Fibroblast of the aortic adventitia (primary cell): Measurements from ENCODE around the gene MAN2A1. TPM values are rescaled to one million over a fixed set of nuclear protein-coding genes. Genes with fewer than 3 reads are reported as not detected.

ENCODE experiments used
- DNase-seq: peaks from one replicate; pipeline ENCODE4 v3.0.0-alpha.2; 2010; ENCODE audit warnings: low read depth
- H3K4me3 ChIP-seq: 2 replicates; pipeline ENCODE4 v1.5.1; 2011; ENCODE audit warnings: low read depth, mild to moderate bottlenecking, control low read depth, low read length, moderate library complexity
- total RNA-seq: library from RNA; depleted of rRNA; stranded (reverse); fragments of >200 nt; gene quantifications from 2 replicates; pipeline ENCODE4 v1.2.3, GENCODE V29; 2012; ENCODE audit warnings: low replicate concordance
- TF ChIP-seq, protein P1 (sequence below): IDR thresholded peaks from 2 replicates; pipeline ENCODE4 v1.5.1; 2011; ENCODE audit warnings: mild to moderate bottlenecking, low read length, control low read depth, inconsistent platforms; ENCODE audit not compliant: insufficient read depth

Gene MAN2A1
- total RNA-seq, 1 donor, result 62.3 TPM

GRCh38 chr5:109788596-109788995 lies 98.9 kb downstream of the MAN2A1 start:
- H3K4me3 ChIP-seq, result no peak overlapping the region
- TF ChIP-seq, protein P1, sequence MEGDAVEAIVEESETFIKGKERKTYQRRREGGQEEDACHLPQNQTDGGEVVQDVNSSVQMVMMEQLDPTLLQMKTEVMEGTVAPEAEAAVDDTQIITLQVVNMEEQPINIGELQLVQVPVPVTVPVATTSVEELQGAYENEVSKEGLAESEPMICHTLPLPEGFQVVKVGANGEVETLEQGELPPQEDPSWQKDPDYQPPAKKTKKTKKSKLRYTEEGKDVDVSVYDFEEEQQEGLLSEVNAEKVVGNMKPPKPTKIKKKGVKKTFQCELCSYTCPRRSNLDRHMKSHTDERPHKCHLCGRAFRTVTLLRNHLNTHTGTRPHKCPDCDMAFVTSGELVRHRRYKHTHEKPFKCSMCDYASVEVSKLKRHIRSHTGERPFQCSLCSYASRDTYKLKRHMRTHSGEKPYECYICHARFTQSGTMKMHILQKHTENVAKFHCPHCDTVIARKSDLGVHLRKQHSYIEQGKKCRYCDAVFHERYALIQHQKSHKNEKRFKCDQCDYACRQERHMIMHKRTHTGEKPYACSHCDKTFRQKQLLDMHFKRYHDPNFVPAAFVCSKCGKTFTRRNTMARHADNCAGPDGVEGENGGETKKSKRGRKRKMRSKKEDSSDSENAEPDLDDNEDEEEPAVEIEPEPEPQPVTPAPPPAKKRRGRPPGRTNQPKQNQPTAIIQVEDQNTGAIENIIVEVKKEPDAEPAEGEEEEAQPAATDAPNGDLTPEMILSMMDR, result no peak
- no peak for DNase-seq

DNA sequence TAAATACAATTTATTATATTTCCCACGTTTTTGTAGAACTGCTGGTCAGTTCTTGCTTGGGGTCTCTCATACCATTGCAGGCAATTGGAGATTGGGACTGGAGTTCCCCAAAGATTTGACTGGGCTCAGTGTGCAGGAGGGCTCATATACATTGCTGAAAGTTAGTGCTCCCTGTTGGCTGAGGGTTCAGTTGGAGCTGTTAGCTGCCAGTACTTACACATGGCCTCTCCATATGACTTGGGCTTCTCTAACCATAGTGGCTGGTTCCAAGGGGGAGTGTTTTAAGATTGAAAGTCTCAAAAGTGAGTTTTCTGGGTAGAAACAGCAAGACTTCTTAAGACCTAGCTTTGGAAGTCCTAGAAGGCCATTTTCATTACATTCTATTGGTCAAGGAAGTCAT lies 102.9 kb downstream of the MAN2A1 start:
- TF ChIP-seq, protein P1, result no peak

DNA sequence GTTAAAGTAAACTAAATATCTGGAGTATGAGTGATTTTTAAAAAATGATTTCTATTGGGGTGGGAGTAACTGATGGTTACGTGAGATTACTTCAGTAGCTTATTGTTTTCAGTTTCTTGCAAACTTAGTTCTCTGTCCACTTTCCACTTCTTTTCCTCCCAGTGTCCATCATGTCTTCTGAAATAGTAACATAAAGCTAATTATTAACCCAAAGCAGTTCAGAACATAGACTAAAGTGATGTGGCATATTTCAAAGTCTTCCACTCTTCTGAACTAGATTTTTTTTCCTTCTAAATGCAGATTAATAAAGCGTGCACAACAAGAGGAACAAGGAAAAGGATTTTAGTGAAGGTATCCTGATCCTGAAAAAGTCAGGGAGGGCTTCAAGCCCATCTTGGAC lies 114.1 kb downstream of the MAN2A1 start:
- DNase-seq, result no peak
- TF ChIP-seq, protein P1, result no peak
- H3K4me3 ChIP-seq, result no peak overlapping the region

More for the DNA sequence above, 102.9 kb downstream of the MAN2A1 start:
- H3K4me3 ChIP-seq, result no peak overlapping the region
- no peak for DNase-seq

GRCh38 chr5:109805472-109805871 lies 115.7 kb downstream of the MAN2A1 start:
- TF ChIP-seq, protein P1, result no peak

DNA sequence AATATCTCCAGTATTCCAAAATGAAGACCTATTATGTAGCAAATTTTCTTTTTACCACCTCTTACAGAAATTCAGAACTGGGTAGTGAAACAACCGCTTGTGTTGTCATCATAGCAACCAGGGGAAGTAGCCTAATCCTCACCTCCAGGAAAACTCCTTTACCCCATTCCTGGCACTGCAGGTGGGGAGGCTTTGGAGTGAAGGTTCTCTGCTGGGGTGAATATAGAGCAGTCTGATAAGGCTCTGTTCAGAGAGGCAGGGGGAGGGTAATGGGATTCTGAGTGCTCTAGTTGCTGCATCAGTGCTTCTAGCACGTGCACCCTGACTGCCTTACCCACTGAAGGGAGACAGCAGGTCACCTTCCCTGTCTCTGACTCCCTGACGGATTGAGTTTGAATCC lies 116.2 kb downstream of the MAN2A1 start:
- no peak overlapping the region for H3K4me3 ChIP-seq
- TF ChIP-seq, protein P1, result no peak
- no peak for DNase-seq

More at GRCh38 chr5:109805472-109805871, 115.7 kb downstream of the MAN2A1 start:
- no peak overlapping the region for H3K4me3 ChIP-seq
- DNase-seq, result peak; percentile 11

GRCh38 chr5:109812698-109813097 lies 123.0 kb downstream of the MAN2A1 start:
- TF ChIP-seq, protein P1, result no peak
- DNase-seq, result no peak
- H3K4me3 ChIP-seq, result no peak overlapping the region

DNA sequence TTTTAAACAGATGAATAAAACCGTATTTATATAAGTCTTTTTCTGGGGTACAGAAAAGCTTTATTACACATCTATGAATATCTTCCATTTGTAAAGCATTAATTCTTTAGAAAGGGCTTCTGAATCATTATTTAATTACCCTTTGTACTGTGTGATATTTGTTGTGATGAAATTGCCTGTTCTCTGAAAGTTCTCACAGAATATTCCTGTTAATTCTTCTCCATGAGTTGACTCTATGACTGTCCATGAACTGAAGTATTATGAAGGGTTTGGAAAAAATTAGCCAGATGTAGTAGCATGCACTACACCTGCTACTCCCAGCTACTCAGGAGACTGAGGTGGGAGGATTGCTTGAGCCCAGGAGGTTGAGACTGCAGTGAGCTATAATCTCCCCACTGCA lies 127.0 kb downstream of the MAN2A1 start:
- DNase-seq, result no peak

More for the DNA sequence above, 127.0 kb downstream of the MAN2A1 start:
- TF ChIP-seq, protein P1, result no peak
- H3K4me3 ChIP-seq, result no peak overlapping the region
